ENCODE results near the gene DLL3.
A peak's percentile ranks its signal among the peaks of the same experiment; 100 is the strongest.

The DLL3 gene

GRCh38 chr19:39518975-39519374 lies 20.2 kb downstream of the DLL3 start:
- DNase-seq = no peak

- no peak for DNase-seq
Measured at GRCh38 chr19:39520541-39521484, 22.1 kb downstream of the DLL3 start.

- DNase-seq = no peak
Measured at GRCh38 chr19:39524495-39524894, 25.7 kb downstream of the DLL3 start.

GRCh38 chr19:39525205-39525604 lies 26.5 kb downstream of the DLL3 start:
- DNase-seq = no peak

- DNase-seq = no peak
Measured at GRCh38 chr19:39531834-39532232, 33.1 kb downstream of the DLL3 start.

- DNase-seq = peak; percentile 97
Measured at GRCh38 chr19:39532233-39533002, 33.7 kb downstream of the DLL3 start, which contains the start of gene EID2B. EID2B (minus strand) TSS chr19:39532852; CDS start chr19:39532802, 50 bp downstream.

- DNase-seq = no peak
Measured at GRCh38 chr19:39533003-39533512, 34.3 kb downstream of the DLL3 start.

- no peak for DNase-seq
Measured at GRCh38 chr19:39533791-39534190, 35.0 kb downstream of the DLL3 start.

- DNase-seq = no peak
Measured at GRCh38 chr19:39539165-39539517, 40.4 kb downstream of the DLL3 start.

- DNase-seq = peak; percentile 90
Measured at GRCh38 chr19:39539518-39540332, 41.0 kb downstream of the DLL3 start, which contains the start of gene EID2. EID2 (minus strand) TSS chr19:39540161; CDS start chr19:39540079, 82 bp downstream.

- DNase-seq = no peak
Measured at GRCh38 chr19:39540333-39540673, 41.6 kb downstream of the DLL3 start.

- DNase-seq = no peak
Measured at GRCh38 chr19:39542206-39542605, 43.5 kb downstream of the DLL3 start.

- no peak for DNase-seq
Measured at GRCh38 chr19:39543477-39543857, 44.7 kb downstream of the DLL3 start.

- no peak for DNase-seq
Measured at GRCh38 chr19:39544226-39544903, 45.6 kb downstream of the DLL3 start.

GRCh38 chr19:39544911-39545310 lies 46.2 kb downstream of the DLL3 start:
- DNase-seq = no peak

GRCh38 chr19:39546599-39546998 lies 47.9 kb downstream of the DLL3 start:
- DNase-seq = no peak

- no peak for DNase-seq
Measured at GRCh38 chr19:39550197-39550596, 51.5 kb downstream of the DLL3 start.

GRCh38 chr19:39553082-39553652 lies 54.4 kb downstream of the DLL3 start:
- DNase-seq = no peak

GRCh38 chr19:39554701-39555311 lies 56.1 kb downstream of the DLL3 start:
- DNase-seq = no peak

- DNase-seq = no peak
Measured at GRCh38 chr19:39555883-39556282, 57.1 kb downstream of the DLL3 start.

All from hematopoietic multipotent progenitor cell treated with erythropoietin and hydrocortisone succinate and interleukin-3 and kit ligand, for 8 days (in vitro differentiated cells).